Neuron (in vitro differentiated cells): Measurements from ENCODE around the gene FKBP10.

Experiments
- H2AFZ ChIP-seq: one replicate; pipeline ENCODE4 v1.6.1; 2013; ENCODE audit warnings: low read depth, mild to moderate bottlenecking, inconsistent platforms, low read length, moderate library complexity
- H3K27me3 ChIP-seq: one replicate; pipeline ENCODE4 v1.6.1; 2013; ENCODE audit warnings: low read length; ENCODE audit not compliant: insufficient read depth
- H3K36me3 ChIP-seq: one replicate; pipeline ENCODE4 v1.6.1; 2013; ENCODE audit warnings: low read length; ENCODE audit not compliant: insufficient read depth
- H3K4me1 ChIP-seq: one replicate; pipeline ENCODE4 v1.6.1; 2013; ENCODE audit warnings: low read length; ENCODE audit not compliant: insufficient read depth
- H3K4me3 ChIP-seq: 2 replicates; pipeline ENCODE4 v1.5.1; 2013; ENCODE audit warnings: mild to moderate bottlenecking, low read length, moderate library complexity
- H3K9me3 ChIP-seq: one replicate; pipeline ENCODE4 v1.6.1; 2013; ENCODE audit warnings: low read length

FKBP10 gene

DNA sequence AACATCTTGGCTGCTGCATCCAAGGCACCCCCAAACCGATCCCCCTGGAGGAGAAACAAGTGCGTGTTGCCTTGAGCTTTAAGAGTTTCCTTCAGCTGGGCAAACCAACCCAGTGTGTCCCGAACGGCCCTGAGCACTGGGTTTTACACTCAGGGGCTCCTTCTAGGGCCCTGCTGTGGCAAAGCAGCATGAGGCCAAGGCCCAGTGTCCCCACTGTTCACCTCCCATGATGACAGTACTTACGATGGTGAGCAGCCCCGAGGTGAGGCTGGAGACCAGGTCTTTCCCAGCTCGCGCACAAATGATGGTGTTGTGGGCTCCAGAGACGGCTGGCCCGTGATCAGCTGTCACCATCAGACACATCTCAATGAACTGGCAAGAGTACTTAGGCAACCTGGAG, 59.0 kb downstream of the FKBP10 start:
- no peaks in the 10 kb centered on the region for H3K27me3 ChIP-seq
- H3K36me3 ChIP-seq = peaks cover 71% of the 10 kb centered on the region
- no peaks in the 10 kb centered on the region for H3K4me1 ChIP-seq
- no peaks in the 10 kb centered on the region for H3K9me3 ChIP-seq
- H3K4me3 ChIP-seq = no peak overlapping the region
- no peak overlapping the region for H2AFZ ChIP-seq
